ENCODE data around the gene CCDC28A. TPM values are rescaled to one million over a fixed set of nuclear protein-coding genes. Genes with fewer than 3 reads are reported as not detected.

Gene CCDC28A
- total RNA-seq, 1 experiment from 2014 or later = 9.8 TPM

DNA sequence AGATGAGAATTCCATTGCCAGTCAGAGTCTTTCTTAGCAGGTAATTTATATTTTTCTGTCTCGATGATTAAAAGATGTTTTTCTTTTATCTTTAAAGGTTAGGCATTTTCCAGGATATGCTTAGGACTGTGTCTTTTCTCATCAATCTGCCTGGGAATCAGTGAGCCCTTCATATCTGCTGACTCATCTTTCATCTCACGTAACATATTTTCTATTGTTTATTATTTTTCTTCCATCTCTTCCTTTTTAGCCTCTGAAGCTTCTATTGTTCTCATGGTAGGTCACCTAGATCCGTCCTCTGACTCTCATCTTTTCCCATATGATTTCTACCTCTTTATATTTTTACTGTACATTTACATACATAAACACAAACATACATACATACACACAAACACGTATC, 8.7 kb downstream of the CCDC28A start:
- no peaks in the 10 kb centered on the region for H3K36me3 Mint-ChIP-seq (ENCODE audit: insufficient read depth, unreplicated experiment)
- no peaks in the 10 kb centered on the region for H3K4me1 Mint-ChIP-seq (ENCODE audit: low read depth, unreplicated experiment)
- CTCF ChIA-PET = no interaction called here
- no peak overlapping the region for H3K27ac Mint-ChIP-seq (ENCODE audit: unreplicated experiment)
- intact Hi-C loops (cut with micrococcal nuclease; ENCODE audit: unreplicated experiment) = no loop called here
- H3K9me3 Mint-ChIP-seq (ENCODE audit: low read depth, unreplicated experiment) = no peaks in the 10 kb centered on the region
- no peak for TF ChIP-seq CTCF (IDR thresholded peaks at IDR 0.05; ENCODE audit: unreplicated experiment)
- H3K4me3 Mint-ChIP-seq (ENCODE audit: low read depth, unreplicated experiment) = no peak overlapping the region
- DNase-seq = no peak
- no TSS peak for BruUV-seq (replicated peaks)
- H3K27me3 Mint-ChIP-seq (ENCODE audit: unreplicated experiment) = no peaks in the 10 kb centered on the region

- Mint-ChIP-seq H3K36me3 (ENCODE audit: insufficient read depth, unreplicated experiment) (no peaks in the 10 kb centered on the region), H3K27ac (ENCODE audit: unreplicated experiment) (no peak overlapping the region), H3K9me3 (ENCODE audit: low read depth, unreplicated experiment) (no peaks in the 10 kb centered on the region), H3K27me3 (ENCODE audit: unreplicated experiment) (no peaks in the 10 kb centered on the region), H3K4me3 (ENCODE audit: low read depth, unreplicated experiment) (no peak overlapping the region), H3K4me1 (ENCODE audit: low read depth, unreplicated experiment) (no peaks in the 10 kb centered on the region)
- no peak for TF ChIP-seq CTCF (IDR thresholded peaks at IDR 0.05; ENCODE audit: unreplicated experiment)
- no TSS peak for BruUV-seq (replicated peaks)
- no peak for DNase-seq
- CTCF ChIA-PET = interaction anchor here (0.7 kb wide), 1 partner anchor 450 kb away, joined by 4 read pairs; no protein-coding TSS in a partner anchor
- intact Hi-C loops (cut with micrococcal nuclease; ENCODE audit: unreplicated experiment) = no loop called here
These were observed 11.5 kb downstream of the CCDC28A start for GRCh38 chr6:138785079-138785478.

DNA sequence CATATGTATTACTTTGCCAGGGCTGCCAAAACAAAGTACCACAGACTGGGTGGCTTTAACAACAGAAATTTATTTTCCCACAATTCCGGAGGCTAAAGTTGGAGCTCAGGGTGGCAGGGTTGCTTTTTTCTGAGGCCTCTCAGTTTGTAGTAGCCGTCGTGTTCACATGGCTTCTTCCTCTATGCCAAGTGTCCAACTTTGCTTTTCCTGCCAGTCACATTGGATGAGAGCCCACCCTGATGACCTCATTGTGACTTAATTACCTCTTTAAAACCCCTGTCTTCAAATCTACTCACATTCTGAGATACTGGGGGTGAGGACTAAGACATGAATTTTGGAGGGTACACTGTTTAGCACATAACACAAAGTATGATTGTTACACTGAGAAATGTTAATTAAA, 12.4 kb downstream of the CCDC28A start:
- Mint-ChIP-seq H3K9me3 (ENCODE audit: low read depth, unreplicated experiment) (no peaks in the 10 kb centered on the region), H3K4me3 (ENCODE audit: low read depth, unreplicated experiment) (no peak overlapping the region), H3K27ac (ENCODE audit: unreplicated experiment) (no peak overlapping the region), H3K36me3 (ENCODE audit: insufficient read depth, unreplicated experiment) (no peaks in the 10 kb centered on the region), H3K4me1 (ENCODE audit: low read depth, unreplicated experiment) (no peaks in the 10 kb centered on the region), H3K27me3 (ENCODE audit: unreplicated experiment) (no peaks in the 10 kb centered on the region)
- CTCF ChIA-PET = no interaction called here
- intact Hi-C loops (cut with micrococcal nuclease; ENCODE audit: unreplicated experiment) = no loop called here
- DNase-seq = no peak
- no TSS peak for BruUV-seq (replicated peaks)
- no peak for TF ChIP-seq CTCF (IDR thresholded peaks at IDR 0.05; ENCODE audit: unreplicated experiment)

DNA sequence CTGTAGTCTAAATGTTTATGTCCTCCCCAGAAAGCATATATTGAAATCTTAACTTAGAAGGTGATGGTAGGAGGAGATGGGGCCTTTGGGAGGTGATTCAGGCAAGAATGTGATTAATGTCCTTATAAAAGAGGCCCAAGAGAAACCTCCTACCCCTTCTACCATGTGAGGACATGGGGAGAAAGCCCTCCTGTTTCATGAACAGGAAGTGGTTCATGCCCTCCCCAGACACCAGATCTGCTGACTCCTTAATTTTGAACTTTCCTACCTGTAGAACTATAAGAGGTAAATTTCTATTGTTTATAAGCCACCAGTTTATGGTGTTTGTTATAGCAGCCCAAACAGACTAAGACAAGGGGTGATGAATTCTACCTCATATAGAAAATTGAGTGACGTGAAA, 13.6 kb downstream of the CCDC28A start:
- H3K36me3 Mint-ChIP-seq (ENCODE audit: insufficient read depth, unreplicated experiment) = no peaks in the 10 kb centered on the region
- H3K4me1 Mint-ChIP-seq (ENCODE audit: low read depth, unreplicated experiment) = no peaks in the 10 kb centered on the region
- no peak overlapping the region for H3K4me3 Mint-ChIP-seq (ENCODE audit: low read depth, unreplicated experiment)
- no peak overlapping the region for H3K27ac Mint-ChIP-seq (ENCODE audit: unreplicated experiment)
- DNase-seq = no peak
- intact Hi-C loops (cut with micrococcal nuclease; ENCODE audit: unreplicated experiment) = no loop called here
- CTCF ChIA-PET = no interaction called here
- H3K9me3 Mint-ChIP-seq (ENCODE audit: low read depth, unreplicated experiment) = no peaks in the 10 kb centered on the region
- no TSS peak for BruUV-seq (replicated peaks)
- H3K27me3 Mint-ChIP-seq (ENCODE audit: unreplicated experiment) = no peaks in the 10 kb centered on the region
- TF ChIP-seq CTCF (IDR thresholded peaks at IDR 0.05; ENCODE audit: unreplicated experiment) = no peak
